ENCODE results near the gene ALKAL2. TPM values are rescaled to one million over a fixed set of nuclear protein-coding genes. Genes with fewer than 3 reads are reported as not detected.

The ALKAL2 gene
- total and polyA plus RNA-seq, 7 donors = 0.33 to 8.4 (median 2.7) TPM

DNA sequence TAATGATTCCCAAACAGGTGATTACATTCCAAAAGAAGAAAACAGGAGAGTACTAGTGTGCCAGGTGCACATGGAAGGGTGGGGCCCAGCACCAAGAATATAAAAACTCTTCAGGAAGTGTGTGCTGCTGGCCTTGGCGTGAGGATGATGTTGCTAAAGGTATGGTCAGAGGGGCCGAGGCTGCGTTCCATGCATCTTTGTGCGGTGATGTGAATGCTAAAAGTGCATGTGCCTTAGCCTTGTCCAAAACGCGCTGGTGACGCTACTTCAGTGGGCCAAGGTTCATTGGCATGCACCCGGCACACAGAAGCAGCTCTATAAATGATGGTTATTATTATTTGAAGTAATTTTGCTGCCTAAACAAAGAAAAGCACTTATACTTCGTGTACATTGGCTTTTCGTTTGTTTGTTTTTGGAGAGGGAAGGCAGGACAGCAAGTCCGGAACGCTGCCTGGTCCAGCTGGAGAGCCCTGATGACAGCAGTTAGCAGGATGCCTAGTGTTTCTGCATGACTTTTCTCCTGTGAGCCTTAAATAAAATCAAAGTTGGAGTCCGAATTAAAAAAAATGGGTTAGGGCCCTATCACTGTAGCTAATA is 2.9 kb downstream of the ALKAL2 start:
- no peak for DNase-seq
- TF ChIP-seq CTCF (IDR thresholded peaks at IDR 0.05) (no peak), POLR2A (IDR thresholded peaks at IDR 0.05) (no peak), POLR2AphosphoS5 (IDR thresholded peaks at IDR 0.05) (no peak), EP300 (IDR thresholded peaks at IDR 0.05) (no peak)
- Histone ChIP-seq H3K4me1 (peaks cover 0 to 32% (median 31%) of the 10 kb centered on the region in 4 donors), H3K4me3 (no peak overlapping the region), H3K9me3 (no peaks in the 10 kb centered on the region), H3K27me3 (peaks cover 16 to 36% (median 29%) of the 10 kb centered on the region in 3 donors), H3K36me3 (peaks cover 0 to 33% (median 8%) of the 10 kb centered on the region in 4 donors), H3K27ac (no peak overlapping the region)
- WGBS, 2 donors = 22 to 75% methylated on average over 13 of the region's 13 CpGs
- intact Hi-C loops (cut with DNase I) = loop anchor here (5.0 kb wide), 1 partner anchor 38 kb away; no protein-coding TSS in a partner anchor

DNA sequence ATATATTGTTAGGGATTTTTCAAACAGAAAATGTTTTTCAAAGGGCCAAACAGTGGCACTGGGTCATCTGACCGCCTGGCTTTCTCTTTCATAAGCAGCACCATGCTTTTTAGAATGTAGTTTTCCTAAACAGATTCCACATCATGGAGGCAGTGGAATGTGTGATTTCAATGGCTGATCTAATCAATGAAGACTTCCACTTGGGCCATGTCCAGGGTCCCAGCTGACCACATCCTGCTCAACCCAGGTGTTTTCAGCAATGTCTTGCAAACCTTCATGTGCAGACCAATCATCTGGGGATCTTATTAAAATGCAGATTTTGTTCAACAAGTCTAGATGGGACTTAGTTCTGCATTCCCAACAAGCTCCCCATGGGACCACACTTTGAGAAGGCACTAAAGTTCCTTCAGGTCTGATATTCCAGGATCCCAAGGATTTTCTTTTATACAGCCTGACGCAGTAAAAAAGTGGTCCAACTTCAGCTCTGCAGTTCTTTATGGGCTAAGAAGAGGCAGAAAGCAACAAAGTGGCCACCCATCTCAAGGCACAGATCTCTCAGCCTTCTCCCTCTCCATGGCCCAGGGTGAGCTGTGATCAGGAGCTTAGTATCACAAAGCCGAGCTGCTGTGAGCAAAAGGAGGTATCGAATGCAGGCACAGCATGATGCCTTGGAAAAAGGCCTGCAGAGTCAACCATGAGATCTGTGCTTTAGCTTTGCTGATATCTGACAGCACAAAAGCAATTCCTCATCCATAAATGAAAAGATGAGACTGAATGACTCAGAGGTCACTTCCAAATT is 3.7 kb downstream of the ALKAL2 start:
- no peak overlapping the region for H3K27ac ChIP-seq
- peaks cover 0 to 24% (median 24%) of the 10 kb centered on the region in 4 donors for H3K4me1 ChIP-seq
- intact Hi-C loops (cut with DNase I) = no loop called here
- WGBS, 2 donors = 90 to 93% methylated on average over 4 of the region's 4 CpGs
- H3K9me3 ChIP-seq = no peaks in the 10 kb centered on the region
- no peak overlapping the region for H3K4me3 ChIP-seq
- peaks cover 8 to 28% (median 23%) of the 10 kb centered on the region in 3 donors for H3K27me3 ChIP-seq
- TF ChIP-seq CTCF (IDR thresholded peaks at IDR 0.05) = no peak
- no peak for TF ChIP-seq POLR2A (IDR thresholded peaks at IDR 0.05)
- DNase-seq = no peak
- peaks cover 0 to 41% (median 8%) of the 10 kb centered on the region in 4 donors for H3K36me3 ChIP-seq

- Histone ChIP-seq H3K4me3 (no peak overlapping the region), H3K9me3 (no peaks in the 10 kb centered on the region), H3K36me3 (peaks cover 4 to 57% (median 16%) of the 10 kb centered on the region in 4 donors), H3K27me3 (peaks cover 0 to 13% (median 9%) of the 10 kb centered on the region in 3 donors), H3K27ac (no peak overlapping the region), H3K4me1 (peaks cover 0 to 9% (median 8%) of the 10 kb centered on the region in 4 donors)
- intact Hi-C loops (cut with DNase I) = no loop called here
- TF ChIP-seq EP300 (IDR thresholded peaks at IDR 0.05) (no peak), POLR2A (IDR thresholded peaks at IDR 0.05) (no peak), POLR2AphosphoS5 (IDR thresholded peaks at IDR 0.05) (no peak), CTCF (IDR thresholded peaks at IDR 0.05) (no peak)
- WGBS, 2 donors = 87 to 94% methylated on average over 12 of the region's 12 CpGs
- no peak for DNase-seq
Measured at GRCh38 chr2:282371-283263, 5.3 kb downstream of the ALKAL2 start.

DNA sequence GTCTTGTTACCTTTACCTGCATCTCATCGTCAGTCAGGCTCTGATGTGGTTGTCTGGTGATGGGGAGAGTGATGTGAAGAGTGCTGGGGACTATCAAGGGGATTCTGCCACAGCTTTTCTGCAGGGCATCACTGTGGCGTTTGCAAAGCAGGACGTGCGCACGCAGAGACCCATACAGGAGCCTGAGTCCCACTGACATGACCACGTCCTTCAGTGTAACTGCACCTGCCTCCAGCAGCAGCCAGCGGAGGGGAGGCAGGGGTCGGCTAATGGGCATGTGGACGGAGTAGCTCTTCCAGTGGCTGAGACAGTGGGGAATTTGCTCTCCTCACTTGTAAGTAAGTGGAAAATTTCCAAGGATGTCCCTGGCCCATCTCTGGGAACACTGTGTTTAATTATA is 6.5 kb downstream of the ALKAL2 start:
- no peak for TF ChIP-seq POLR2A (IDR thresholded peaks at IDR 0.05)
- no peak for TF ChIP-seq EP300 (IDR thresholded peaks at IDR 0.05)
- TF ChIP-seq CTCF (IDR thresholded peaks at IDR 0.05) = no peak
- TF ChIP-seq POLR2AphosphoS5 (IDR thresholded peaks at IDR 0.05) = no peak
- Histone ChIP-seq H3K27me3 (peaks cover 0 to under 1% (median 0%) of the 10 kb centered on the region in 3 donors), H3K4me3 (no peak overlapping the region), H3K27ac (no peak overlapping the region), H3K4me1 (no peaks in the 10 kb centered on the region), H3K9me3 (no peaks in the 10 kb centered on the region), H3K36me3 (peaks cover 9 to 70% (median 19%) of the 10 kb centered on the region in 4 donors)
- 94 to 97% methylated on average over 9 of the region's 9 CpGs for WGBS, 2 donors
- DNase-seq = no peak
- intact Hi-C loops (cut with DNase I) = no loop called here

Measured in sigmoid colon (tissue), 7 donors.